ENCODE results near the gene CMYA5.
A peak's percentile ranks its signal among the peaks of the same experiment; 100 is the strongest.

Gene CMYA5

GRCh38 chr5:79827159-79827629 is 137.6 kb downstream of the CMYA5 start:
- no peak for DNase-seq (ENCODE audit: low read depth)
- H3K4me3 ChIP-seq (ENCODE audit: low read depth, low read length) = no peak overlapping the region

DNA sequence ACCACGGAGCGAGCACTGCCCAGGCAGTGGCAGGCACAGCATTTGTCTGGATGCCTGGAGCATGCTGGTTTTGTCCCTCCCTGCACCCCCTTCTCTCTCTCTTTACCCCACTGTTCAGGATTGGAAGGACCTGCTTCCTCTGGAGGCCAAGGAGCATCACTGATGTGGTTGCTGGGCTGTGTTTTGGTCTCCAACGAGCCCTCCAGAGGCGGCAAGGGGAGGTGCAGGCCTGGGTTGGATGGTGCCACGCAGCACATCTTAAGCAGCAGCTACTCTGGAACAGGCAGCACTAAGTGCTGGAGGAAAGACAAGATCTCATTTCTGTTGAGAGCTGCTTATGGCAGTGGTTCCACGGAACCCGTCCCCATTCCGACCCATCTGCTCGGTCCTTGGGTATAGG is 139.6 kb downstream of the CMYA5 start:
- no peak for DNase-seq (ENCODE audit: low read depth)
- H3K4me3 ChIP-seq (ENCODE audit: low read depth, low read length) = no peak overlapping the region

DNA sequence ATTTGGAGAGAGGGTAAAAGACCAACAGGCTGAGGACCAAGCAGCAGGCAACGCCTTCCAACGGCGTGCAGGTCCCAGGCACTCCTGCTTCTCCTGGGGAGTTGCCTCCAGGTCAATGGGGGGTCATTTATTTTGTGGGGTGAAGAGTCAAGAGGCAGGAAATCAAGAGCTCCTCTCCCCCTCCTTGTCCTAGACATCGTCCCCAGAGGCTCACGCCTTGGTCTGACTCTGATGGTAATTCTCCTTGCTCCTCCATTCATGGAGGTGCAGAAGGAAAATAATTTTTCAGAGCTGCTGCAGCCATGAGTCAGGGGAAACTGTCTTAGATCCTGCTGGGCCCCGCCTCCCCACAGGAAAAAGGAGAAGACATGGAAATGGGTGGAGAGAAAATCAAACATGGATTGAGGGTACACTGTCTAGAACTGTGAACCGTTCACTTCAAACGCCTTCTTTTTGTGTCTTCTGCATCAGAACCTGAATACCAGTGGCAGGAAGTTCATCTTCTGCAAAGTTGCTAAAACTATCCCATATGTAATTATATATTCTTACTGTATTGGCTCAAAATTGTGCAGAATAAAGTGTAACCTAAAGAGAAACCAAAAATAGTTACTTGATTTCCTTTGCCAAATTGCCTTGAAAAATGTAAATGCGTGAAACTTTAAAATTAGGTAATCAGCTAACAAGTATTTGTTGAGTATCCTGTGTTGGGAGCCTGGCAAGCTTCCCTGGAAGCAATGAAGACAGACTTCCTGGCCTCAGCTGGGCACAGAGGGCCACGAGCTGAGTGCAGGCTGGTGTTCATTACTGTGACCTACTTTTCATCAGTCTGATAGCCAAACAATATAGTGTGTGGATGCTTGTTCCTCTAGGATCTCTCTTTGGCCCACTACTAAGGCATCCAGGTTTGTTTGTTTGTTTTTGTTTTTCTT is 142.0 kb downstream of the CMYA5 start:
- no peak for DNase-seq (ENCODE audit: low read depth)
- H3K4me3 ChIP-seq (ENCODE audit: low read depth, low read length) = no peak overlapping the region

DNA sequence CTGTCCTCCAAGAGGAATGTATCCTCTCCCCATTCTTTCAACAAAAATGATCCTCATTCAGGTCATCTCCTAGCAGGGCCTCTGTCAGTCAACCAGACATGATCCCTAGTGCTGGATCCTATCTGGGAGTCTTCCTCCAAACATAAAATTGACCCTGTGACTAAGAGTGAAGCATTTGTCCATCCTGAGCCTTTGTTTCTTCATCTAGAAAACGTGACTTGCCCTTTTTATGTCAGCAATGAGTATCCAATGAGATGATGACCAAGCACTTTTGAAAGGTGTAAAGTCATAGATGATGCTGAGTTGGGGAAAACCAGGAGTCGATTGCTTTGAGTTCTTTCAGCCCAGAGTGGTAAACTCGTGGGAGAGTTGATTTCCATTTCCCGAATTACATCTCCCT is 143.3 kb downstream of the CMYA5 start:
- H3K4me3 ChIP-seq (ENCODE audit: low read depth, low read length) = no peak overlapping the region
- DNase-seq (ENCODE audit: low read depth) = no peak

GRCh38 chr5:79834098-79834753 is 144.6 kb downstream of the CMYA5 start:
- H3K4me3 ChIP-seq (ENCODE audit: low read depth, low read length) = no peak overlapping the region
- DNase-seq (ENCODE audit: low read depth) = no peak

DNA sequence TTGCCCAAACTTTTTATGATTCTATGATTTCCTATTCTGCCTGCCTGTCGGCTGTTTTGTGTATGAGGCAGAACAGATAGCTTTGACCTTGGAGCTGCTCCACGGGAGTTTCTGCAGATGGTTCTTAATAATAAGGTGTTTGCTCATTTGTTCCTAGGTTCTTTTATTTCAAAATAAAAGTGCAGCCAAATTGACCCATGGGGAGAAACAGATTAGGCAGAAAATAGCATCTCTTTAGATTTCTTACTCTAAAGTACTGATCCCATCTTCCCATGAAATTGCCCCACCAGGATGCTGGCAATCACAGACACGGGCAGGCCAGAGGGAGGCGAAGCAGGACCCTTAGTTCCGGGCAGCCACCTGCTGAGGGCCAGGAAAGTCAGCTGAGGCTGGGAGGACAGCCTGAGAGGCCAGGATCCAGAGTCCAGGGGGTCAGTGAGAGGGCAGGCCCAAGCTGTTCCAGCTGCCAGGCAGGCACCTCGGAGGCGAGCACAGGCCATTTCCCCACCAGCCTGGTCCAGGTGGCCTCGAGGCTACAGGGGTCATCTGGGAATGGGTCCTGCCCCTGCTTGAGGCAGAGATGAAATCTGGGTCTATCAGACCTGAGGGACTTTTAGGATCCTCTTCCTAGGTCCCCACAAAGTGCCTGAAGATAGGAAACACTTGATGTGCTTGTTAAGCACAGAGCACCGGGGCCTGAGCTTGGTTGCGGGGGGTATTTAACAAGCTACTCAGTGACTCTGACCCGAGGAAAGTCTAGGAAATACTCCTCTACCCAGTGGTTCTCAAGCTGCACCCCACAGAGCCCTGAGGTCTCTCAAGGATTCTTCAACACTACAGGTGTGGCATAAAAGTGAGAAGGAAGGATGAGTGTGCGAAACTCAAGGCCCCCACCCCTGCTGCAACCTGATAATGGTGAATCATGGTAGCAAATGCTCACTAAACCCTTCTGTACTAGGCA is 145.4 kb downstream of the CMYA5 start:
- H3K4me3 ChIP-seq (ENCODE audit: low read depth, low read length) = no peak overlapping the region
- DNase-seq (ENCODE audit: low read depth) = no peak

GRCh38 chr5:79837761-79838551 is 148.3 kb downstream of the CMYA5 start:
- peak; percentile 40 for DNase-seq (ENCODE audit: low read depth)
- H3K4me3 ChIP-seq (ENCODE audit: low read depth, low read length) = no peak overlapping the region

- no peak overlapping the region for H3K4me3 ChIP-seq (ENCODE audit: low read depth, low read length)
- DNase-seq (ENCODE audit: low read depth) = no peak
These were observed 150.7 kb downstream of the CMYA5 start for GRCh38 chr5:79840084-79840990.

DNA sequence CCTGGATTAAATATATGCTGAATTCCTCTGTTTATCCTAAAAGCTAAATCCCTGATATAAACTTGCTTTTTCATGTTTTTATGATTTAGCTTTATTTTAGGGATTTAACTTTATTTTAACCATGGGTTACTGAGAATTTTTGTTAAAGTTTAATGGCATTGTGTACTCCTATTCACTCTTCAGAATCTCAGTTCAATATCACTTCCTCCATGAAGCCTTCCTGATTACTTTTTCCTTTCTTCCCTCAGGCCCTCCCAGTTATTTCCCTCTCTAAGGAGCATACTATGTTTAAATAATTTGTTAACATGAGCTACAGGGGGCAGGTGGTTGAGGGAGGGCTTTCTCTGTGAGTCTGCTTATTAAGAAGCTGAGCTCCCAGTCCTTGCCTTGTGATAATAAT is 151.5 kb downstream of the CMYA5 start:
- no peak for DNase-seq (ENCODE audit: low read depth)
- no peak overlapping the region for H3K4me3 ChIP-seq (ENCODE audit: low read depth, low read length)

GRCh38 chr5:79842006-79842881 is 152.6 kb downstream of the CMYA5 start:
- no peak overlapping the region for H3K4me3 ChIP-seq (ENCODE audit: low read depth, low read length)
- DNase-seq (ENCODE audit: low read depth) = no peak

DNA sequence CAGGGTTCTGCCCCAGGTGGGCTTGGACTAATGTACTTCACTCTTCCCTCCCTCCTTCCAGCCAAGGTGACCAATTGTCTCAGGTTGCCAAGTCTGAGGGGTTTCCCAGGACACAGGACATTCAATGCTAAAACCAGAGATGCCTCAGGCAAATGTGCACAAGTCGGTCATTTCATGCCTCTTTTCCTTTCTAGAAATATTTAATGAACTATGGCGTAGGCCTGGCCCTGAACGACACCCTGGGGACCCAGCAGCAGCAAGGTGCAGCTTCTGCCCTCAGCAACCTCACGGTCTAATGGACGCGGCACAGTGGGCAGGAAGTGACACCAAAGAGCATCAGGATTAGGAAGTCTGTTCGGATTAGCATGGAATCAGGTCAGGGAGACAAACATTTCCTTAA is 153.4 kb downstream of the CMYA5 start:
- DNase-seq (ENCODE audit: low read depth) = no peak
- H3K4me3 ChIP-seq (ENCODE audit: low read depth, low read length) = no peak overlapping the region

DNA sequence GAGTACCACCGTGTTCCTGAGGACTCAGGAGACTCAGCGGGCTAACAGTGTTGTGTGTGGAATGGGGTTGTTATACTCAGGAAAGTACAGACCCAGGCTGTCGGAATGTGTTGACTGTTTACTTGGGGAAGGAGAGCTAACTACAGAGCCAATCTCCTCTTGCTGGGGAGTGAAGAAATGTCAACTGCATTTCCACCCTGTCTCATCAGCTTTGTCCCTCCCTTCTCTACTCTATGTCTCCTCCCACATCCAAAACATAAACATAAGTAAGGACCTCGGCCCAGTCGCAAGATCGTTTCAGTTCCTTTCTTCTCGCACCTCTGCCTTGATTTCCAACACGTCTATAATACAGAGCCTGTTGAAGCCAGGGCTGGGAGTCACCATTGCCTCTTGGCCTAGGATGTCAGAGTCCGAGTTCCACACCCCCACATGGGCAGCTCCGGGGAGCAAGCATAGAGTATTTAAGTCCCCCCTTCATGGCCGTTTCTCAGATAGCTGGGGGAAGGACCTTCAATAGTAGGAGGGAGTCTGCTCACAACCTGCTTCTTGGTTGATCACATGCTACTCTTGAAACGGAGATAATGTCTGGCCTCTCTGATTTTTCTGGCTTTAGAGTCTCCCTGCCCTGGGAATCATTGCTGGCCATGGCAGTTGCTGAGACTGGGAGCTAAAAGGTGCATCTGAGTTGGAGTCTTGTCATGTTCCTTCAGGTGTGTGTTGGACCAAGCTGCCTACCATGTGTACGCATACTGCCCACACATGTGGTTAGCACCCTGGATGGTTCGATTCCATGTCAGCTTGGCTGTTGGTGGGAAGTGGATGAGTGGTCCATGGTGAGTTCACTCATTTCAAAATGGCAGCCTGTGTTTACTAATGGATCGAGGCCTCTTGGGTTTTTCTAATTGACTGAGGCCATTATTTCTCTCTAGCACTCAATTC is 154.1 kb downstream of the CMYA5 start:
- no peak for DNase-seq (ENCODE audit: low read depth)
- H3K4me3 ChIP-seq (ENCODE audit: low read depth, low read length) = no peak overlapping the region

- no peak for DNase-seq (ENCODE audit: low read depth)
- H3K4me3 ChIP-seq (ENCODE audit: low read depth, low read length) = no peak overlapping the region
These were observed 154.9 kb downstream of the CMYA5 start for GRCh38 chr5:79844571-79844970.

DNA sequence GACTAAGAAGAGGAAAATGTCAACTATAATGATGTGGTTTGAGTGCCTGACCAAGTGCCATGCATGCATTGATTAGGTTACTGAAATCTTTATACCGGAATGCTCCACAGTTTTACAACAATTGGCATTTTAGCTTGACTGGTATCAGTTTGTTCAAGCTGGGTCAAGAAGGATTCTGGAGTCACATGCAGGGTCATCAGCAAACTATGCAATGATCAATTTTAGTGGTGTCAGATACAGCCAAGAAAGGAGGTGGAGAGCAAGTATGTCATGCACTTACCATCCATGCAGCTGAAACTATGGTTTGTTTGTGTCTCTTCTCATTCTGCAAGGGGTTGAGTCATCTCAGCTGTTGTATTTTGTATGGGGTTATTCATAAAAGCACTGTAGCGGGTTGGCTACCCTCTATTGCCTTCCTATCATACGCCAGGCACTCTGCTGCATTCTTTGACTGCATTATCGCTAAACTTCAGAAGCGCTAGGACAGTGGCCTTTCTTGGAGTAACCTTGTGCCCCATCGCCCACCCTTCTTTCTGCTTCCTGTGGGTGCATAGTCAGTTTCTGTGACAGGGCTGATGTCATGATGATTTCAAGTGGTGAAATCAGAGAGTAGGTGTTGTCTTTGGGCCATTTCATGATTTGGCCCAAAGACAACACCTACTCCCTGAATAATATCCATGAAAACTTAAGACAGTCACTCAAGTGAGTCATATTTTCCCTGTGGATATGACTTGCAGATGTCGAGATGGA is 156.0 kb downstream of the CMYA5 start:
- H3K4me3 ChIP-seq (ENCODE audit: low read depth, low read length) = no peak overlapping the region
- peak; percentile 67 for DNase-seq (ENCODE audit: low read depth)

DNA sequence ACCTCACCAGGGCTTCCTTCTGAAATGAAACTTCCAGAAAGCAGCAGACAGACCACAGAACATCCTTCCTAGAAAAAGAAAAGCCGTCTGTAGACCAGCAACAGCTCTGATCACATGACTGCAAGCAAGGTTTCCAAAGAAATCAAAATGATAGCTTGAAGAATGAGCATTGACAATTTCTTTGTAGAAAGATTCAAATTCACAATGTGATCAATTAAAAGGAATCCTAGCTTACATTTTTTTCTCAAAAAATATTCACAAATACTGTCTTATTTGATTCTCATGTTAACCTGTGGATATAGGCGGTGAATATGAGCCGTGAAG is 156.5 kb downstream of the CMYA5 start:
- H3K4me3 ChIP-seq (ENCODE audit: low read depth, low read length) = no peak overlapping the region
- no peak for DNase-seq (ENCODE audit: low read depth)

DNA sequence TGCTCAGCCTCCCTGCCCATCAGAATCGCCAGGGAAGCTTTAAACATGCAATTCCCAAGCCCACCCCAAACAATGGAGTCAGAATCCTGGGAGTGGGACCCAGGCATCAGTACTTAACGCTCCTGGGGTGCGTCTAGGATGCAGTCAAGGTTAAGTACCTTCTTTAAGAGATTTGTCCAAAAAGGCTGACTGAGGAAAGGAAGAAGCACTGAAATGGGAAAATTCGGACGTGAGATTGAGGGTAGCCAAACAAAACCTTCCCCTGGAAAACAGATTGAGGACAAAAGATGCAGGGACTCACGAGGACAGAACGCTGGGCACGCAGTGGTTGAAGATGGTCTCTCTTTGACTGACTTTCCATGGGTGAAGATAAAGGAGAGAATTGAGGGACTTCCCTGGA is 157.9 kb downstream of the CMYA5 start:
- H3K4me3 ChIP-seq (ENCODE audit: low read depth, low read length) = no peak overlapping the region
- no peak for DNase-seq (ENCODE audit: low read depth)
